Epidermal melanocyte (primary cell): Measurements from ENCODE around the gene HRH2.
"Not testable (repeated sequence)": the region's sequence is repeated elsewhere in the genome, so short reads cannot be mapped to it uniquely, and the experiment has no call there.

Source experiments
- DNase-seq: peaks from one replicate; pipeline ENCODE4 v3.0.0; 2011; ENCODE audit warnings: low spot score; ENCODE audit not compliant: insufficient read length

The HRH2 gene, protein sequence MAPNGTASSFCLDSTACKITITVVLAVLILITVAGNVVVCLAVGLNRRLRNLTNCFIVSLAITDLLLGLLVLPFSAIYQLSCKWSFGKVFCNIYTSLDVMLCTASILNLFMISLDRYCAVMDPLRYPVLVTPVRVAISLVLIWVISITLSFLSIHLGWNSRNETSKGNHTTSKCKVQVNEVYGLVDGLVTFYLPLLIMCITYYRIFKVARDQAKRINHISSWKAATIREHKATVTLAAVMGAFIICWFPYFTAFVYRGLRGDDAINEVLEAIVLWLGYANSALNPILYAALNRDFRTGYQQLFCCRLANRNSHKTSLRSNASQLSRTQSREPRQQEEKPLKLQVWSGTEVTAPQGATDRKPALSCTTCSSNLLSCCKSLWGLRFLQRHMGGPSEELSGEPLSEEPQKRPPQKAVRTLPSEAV

GRCh38 chr5:175657593-175658271 is at the start of gene HRH2:
TSS of gene HRH2 (plus strand) at chr5:175658071. CDS start at chr5:175683234, 25,163 bp downstream.
- DNase-seq = no peak

GRCh38 chr5:175609526-175609925 is 48.3 kb upstream of the HRH2 start:
- DNase-seq = no peak

DNA sequence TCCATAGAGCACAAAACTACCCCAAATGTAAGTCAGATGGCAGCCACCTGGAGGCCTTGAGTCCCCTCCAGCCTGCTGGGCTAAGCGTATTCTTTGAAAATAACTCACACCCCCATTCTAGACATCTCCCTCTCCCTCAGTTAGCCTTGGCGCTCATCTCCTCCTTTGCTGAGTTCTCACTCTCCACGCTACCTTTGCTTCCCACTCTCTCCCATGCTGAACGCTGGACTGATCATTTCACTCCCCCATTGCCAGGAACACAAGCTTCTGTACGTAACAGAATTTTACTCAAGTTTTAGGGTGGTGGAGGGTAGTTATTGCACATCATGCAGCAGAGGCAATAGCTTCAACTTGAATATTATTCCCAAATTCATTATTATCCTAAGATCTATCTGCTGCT is 47.5 kb upstream of the HRH2 start:
- no peak for DNase-seq

GRCh38 chr5:175610898-175611297 is 47.0 kb upstream of the HRH2 start:
- DNase-seq = no peak

DNA sequence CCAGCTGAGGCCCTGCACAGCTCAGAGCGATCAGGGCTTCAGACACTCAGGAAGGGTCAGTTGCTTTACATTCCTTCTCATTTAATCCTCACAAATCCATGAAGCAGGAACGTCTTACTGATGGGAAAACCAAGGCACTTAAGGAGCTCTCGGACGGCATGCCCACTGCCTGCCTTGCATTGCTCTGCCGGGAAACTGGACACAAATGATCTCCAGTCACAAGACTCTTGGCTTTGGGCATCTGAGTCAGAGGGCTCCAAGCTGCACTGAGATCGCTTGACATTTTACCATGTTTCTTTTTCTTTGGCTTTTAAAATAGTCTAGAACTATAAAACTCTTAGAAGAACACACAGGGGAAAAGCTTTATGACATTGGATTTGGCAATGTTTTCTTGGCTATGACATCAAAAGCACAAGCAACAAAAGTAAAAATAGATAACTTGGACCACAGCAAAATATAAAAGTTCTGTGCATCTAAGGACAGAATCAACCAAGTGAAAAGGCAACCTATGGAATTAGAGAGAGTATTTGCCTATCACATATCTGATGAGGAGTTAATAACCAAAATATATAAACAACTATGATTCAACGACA is 43.6 kb upstream of the HRH2 start:
- no peak for DNase-seq

DNA sequence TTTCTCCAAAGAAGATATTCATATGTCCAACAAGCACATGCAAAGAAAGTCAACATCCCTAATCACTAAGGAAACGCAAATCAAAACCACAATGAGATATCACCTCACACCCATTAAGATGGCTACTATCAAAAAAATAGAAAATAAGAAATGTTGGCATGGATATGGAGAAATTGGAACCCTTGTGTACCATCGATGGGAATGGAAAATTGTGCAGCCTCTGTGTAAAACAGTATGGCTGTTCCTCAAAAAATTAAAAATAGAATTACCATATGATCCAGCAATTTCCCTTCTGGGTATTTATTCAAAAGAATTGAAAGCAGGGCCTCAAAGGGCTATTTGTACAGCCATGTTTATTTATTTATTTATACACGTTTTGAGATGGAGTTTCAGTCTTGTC is 43.0 kb upstream of the HRH2 start:
- DNase-seq = no peak

GRCh38 chr5:175616083-175616482 is 41.8 kb upstream of the HRH2 start:
- no peak for DNase-seq

GRCh38 chr5:175616527-175616926 is 41.3 kb upstream of the HRH2 start:
- not testable (repeated sequence) for DNase-seq

GRCh38 chr5:175617447-175617846 is 40.4 kb upstream of the HRH2 start:
- no peak for DNase-seq

GRCh38 chr5:175620527-175620926 is 37.3 kb upstream of the HRH2 start:
- DNase-seq = no peak

DNA sequence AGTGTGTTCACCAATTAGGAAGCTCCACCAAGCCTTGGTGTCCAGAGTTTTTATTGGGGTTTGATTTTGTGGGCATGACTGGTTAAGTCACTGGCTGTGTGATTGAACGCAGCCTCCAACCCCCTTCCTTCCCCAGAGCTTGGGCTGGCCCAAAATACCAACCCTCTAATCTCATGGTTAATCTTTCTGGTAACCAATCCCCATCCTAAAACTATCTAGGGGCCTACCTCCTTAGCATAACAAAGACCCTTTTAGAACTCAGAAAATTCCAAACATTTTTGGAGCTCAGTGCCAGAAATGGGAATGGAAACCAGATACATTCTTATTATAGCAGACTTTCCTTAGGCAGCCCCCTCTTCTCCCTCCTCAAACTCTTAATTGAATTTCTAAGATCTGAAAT is 35.9 kb upstream of the HRH2 start:
- no peak for DNase-seq

- no peak for DNase-seq
Measured at GRCh38 chr5:175623088-175623487, 34.8 kb upstream of the HRH2 start.

DNA sequence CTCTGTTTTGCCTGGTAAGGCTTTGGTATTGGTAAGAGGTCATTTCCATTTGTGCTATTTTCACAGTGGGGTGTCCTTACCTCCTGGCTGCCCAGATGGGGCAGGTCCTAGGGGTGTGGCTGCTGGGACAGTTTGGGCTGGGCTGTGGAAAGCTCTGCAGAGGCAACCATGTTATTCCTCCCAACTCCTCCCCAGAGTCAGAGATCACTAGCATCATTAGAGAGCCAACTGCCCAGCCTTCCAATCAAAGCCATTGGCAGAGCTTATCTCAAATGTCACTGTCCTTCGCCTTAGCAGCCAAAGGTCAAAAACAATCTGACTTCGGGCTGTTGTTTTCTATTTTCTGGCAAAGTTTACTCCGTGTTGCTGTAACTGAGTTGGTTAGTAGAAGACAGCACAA is 33.6 kb upstream of the HRH2 start:
- DNase-seq = no peak

GRCh38 chr5:175627005-175627404 is 30.9 kb upstream of the HRH2 start:
- DNase-seq = no peak

GRCh38 chr5:175627739-175628138 is 30.1 kb upstream of the HRH2 start:
- no peak for DNase-seq

DNA sequence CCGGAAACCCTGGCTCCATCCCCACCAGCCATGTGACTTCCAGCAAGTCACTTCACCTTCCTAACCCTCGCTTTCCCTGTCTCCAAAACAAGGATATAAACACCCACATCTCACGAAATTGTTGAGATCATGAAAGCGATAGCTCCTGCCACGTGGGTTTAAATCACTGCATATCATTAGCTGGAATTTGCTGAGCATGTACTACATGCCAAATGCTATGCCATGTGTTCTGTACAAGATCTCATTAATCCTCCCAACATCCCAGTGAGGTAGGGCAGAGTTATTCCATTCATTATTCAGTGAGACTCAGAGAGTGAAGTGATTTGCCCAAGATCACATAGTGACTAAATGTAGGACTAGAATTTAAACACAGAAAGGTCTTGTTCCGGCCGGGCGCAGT is 29.2 kb upstream of the HRH2 start:
- DNase-seq = no peak

DNA sequence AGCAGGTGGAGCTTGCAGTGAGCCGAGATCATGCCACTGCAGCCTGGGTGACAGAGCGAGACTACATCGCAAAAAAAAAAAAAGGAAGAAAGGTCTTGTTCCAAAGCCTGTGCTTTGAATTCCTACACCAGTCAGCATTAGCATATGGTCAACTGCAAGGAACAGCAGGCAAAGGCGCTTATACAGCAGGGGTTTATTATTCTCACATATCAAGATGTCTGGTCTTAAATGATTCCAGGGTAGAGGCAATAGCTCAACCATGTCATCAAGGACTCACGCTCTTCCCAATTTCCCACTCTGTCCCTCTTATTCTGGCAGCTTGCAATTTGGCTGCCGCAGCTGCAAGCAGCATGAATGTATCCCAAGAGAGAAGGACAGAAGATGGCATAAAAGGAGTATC is 28.6 kb upstream of the HRH2 start:
- no peak for DNase-seq

DNA sequence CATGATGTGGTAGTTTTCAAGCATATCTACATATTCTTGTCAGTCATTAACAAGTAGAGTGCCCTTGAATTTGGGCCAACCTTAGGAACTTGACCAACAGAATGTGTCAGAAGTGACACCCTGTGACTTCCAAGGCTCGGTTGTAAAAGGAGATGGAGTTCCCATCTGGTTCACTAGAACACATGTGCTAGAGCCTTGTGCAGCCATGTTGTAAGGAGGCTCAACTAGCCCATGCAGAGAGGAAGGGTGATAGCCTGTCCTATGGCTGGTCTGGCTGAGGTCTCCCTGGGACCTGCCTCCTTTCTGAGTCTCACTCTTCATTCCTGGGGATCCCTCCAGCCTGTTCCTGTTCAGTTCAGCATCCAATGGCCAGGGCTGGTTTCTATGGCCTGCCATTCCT is 28.1 kb upstream of the HRH2 start:
- no peak for DNase-seq

GRCh38 chr5:175635854-175636584 is 21.9 kb upstream of the HRH2 start:
- no peak for DNase-seq

DNA sequence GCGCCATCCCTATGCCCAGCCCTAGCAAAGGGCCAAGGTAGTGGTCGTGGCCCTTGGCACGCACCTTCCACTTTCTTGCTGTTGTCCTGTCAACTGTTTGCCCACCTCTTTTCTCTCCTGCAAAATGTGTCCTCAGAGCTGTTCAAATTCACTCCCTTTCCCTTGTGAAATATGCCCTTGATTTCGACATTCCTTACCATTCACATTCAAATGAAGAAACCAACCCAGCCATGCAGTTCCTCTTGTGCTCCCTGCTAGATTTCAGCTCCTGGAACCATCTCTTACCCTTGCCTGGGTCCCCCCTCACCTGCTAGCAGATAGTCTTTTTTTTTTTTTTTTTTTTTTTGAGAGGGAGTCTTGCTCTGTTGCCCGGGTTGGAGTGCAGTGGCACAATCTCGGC is 19.6 kb upstream of the HRH2 start:
- DNase-seq = no peak

- DNase-seq = no peak
Measured at GRCh38 chr5:175640106-175640775, 17.6 kb upstream of the HRH2 start.
